Measurements from ENCODE around the gene FAM184B.

- TF ChIP-seq CTCF (IDR thresholded peaks at IDR 0.05) (no peak), POLR2A (IDR thresholded peaks at IDR 0.05) (no peak)
These were observed 44.9 kb downstream of the FAM184B start for GRCh38 chr4:17736484-17736883.
